Fibroblast of skin of left biceps (primary cell): ENCODE measurements around the gene ACAN.

Experiments
- DNase-seq, 2 experiments: peaks; one replicate each; pipeline ENCODE4 v3.0.0-alpha.2; 2013; ENCODE audit warnings: low read depth in 2 of 2

Gene ACAN

GRCh38 chr15:88843334-88843733 lies 40.1 kb downstream of the ACAN start:
- no peak for DNase-seq

GRCh38 chr15:88844749-88845386 lies 41.6 kb downstream of the ACAN start:
- DNase-seq, result no peak

- no peak for DNase-seq
Observed at GRCh38 chr15:88845616-88846015, 42.4 kb downstream of the ACAN start.

- no peak for DNase-seq
Observed at GRCh38 chr15:88847144-88847543, 43.9 kb downstream of the ACAN start.

- no peak for DNase-seq
Observed at GRCh38 chr15:88848203-88848602, 45.0 kb downstream of the ACAN start.

- DNase-seq, result no peak
Observed at GRCh38 chr15:88849376-88850072, 46.3 kb downstream of the ACAN start.

- no peak for DNase-seq
Observed at GRCh38 chr15:88852476-88852875, 49.2 kb downstream of the ACAN start.

- no peak for DNase-seq
Observed at GRCh38 chr15:88858934-88859333, 55.7 kb downstream of the ACAN start.

GRCh38 chr15:88859550-88859949 lies 56.3 kb downstream of the ACAN start:
- DNase-seq, result no peak

- DNase-seq, result no peak
Observed at GRCh38 chr15:88860212-88860611, 57.0 kb downstream of the ACAN start.

GRCh38 chr15:88863412-88863811 lies 60.2 kb downstream of the ACAN start:
- DNase-seq, result no peak

GRCh38 chr15:88864861-88865497 lies 61.7 kb downstream of the ACAN start:
- DNase-seq, result no peak

GRCh38 chr15:88865498-88866099 lies 62.4 kb downstream of the ACAN start:
- DNase-seq, result no peak

- DNase-seq, result no peak
Observed at GRCh38 chr15:88866295-88866881, 63.2 kb downstream of the ACAN start.

GRCh38 chr15:88871313-88871712 lies 68.1 kb downstream of the ACAN start:
- DNase-seq, result no peak

- DNase-seq, result no peak
Observed at GRCh38 chr15:88872106-88872505, 68.9 kb downstream of the ACAN start.

- DNase-seq, result no peak
Observed at GRCh38 chr15:88872706-88873105, 69.5 kb downstream of the ACAN start.

- DNase-seq, result no peak
Observed at GRCh38 chr15:88873786-88874185, 70.5 kb downstream of the ACAN start.

GRCh38 chr15:88874275-88874674 lies 71.0 kb downstream of the ACAN start:
- no peak for DNase-seq

- DNase-seq, result no peak
Observed at GRCh38 chr15:88874684-88875083, 71.4 kb downstream of the ACAN start.

- DNase-seq, result no peak
Observed at GRCh38 chr15:88876573-88876972, 73.3 kb downstream of the ACAN start.

- DNase-seq, result no peak
Observed at GRCh38 chr15:88877415-88877814, 74.2 kb downstream of the ACAN start.
